Activated naive CD8-positive, alpha-beta T cell treated with anti-CD3 and anti-CD28 coated beads, Interleukin-2, amount 10 ng/mL, durations not matched to agents 7 days and 5 days (primary cell): ENCODE data around the gene IL1RAPL2. TPM values are rescaled to one million over a fixed set of nuclear protein-coding genes. Genes with fewer than 3 reads are reported as not detected.
A peak's percentile ranks its signal among the peaks of the same experiment; 100 is the strongest.

Experiments used
- ATAC-seq: fragments of 150-1000 bp; cut with Tn5 transposase; one replicate; pipeline ENCODE4 v1.10.0; 2021; ENCODE audit warnings: low read depth, moderate library complexity
- POLR2A ChIA-PET: fragments of 350-600 bp; sonication (Branson Sonifier 250); formaldehyde crosslinking; loops from one replicate; lab custom pipeline; 2021; ENCODE audit warnings: antibody characterized with exemption; lab: Charles Lee
- DNase-seq: peaks from one replicate; pipeline ENCODE4 v3.0.0; 2021
- H3K27ac Mint-ChIP-seq: one replicate; pipeline ENCODE4 v1.8.0; 2022; ENCODE audit warnings: mild to moderate bottlenecking, mixed read lengths
- H3K27me3 Mint-ChIP-seq: one replicate; pipeline ENCODE4 v1.8.0; 2022; ENCODE audit warnings: mild to moderate bottlenecking, moderate library complexity, mixed read lengths
- H3K36me3 Mint-ChIP-seq: one replicate; pipeline ENCODE4 v1.8.0; 2021; ENCODE audit warnings: mild to moderate bottlenecking, mixed read lengths
- H3K4me1 Mint-ChIP-seq: one replicate; pipeline ENCODE4 v1.8.0; 2021; ENCODE audit warnings: mixed read lengths
- H3K4me3 Mint-ChIP-seq: one replicate; pipeline ENCODE4 v1.8.0; 2022; ENCODE audit warnings: mild to moderate bottlenecking, moderate library complexity, mixed read lengths
- H3K9me3 Mint-ChIP-seq: one replicate; pipeline ENCODE4 v1.8.0; 2021; ENCODE audit warnings: mixed read lengths
- total RNA-seq, 2 experiments: library from RNA; stranded (reverse); gene quantifications; one replicate each; pipeline ENCODE4 v1.2.3, GENCODE V29; 2021

The IL1RAPL2 gene
- total RNA-seq, 2 experiments from 2014 or later, result not detected

GRCh38 chrX:104922206-104922621 lies 356.2 kb downstream of the IL1RAPL2 start:
- no peaks in the 10 kb centered on the region for H3K4me1 Mint-ChIP-seq
- no peaks in the 10 kb centered on the region for H3K9me3 Mint-ChIP-seq
- DNase-seq (peak; percentile 44), ATAC-seq (peak; percentile 90)
- POLR2A ChIA-PET, result no interaction called here
- no peak overlapping the region for H3K4me3 Mint-ChIP-seq
- peaks cover 4% of the 10 kb centered on the region for H3K27me3 Mint-ChIP-seq
- no peak overlapping the region for H3K27ac Mint-ChIP-seq
- H3K36me3 Mint-ChIP-seq, result no peaks in the 10 kb centered on the region

- no peak for ATAC-seq
- Mint-ChIP-seq H3K36me3 (no peaks in the 10 kb centered on the region), H3K27me3 (peaks cover 4% of the 10 kb centered on the region), H3K4me1 (no peaks in the 10 kb centered on the region), H3K27ac (no peak overlapping the region), H3K9me3 (no peaks in the 10 kb centered on the region), H3K4me3 (no peak overlapping the region)
- POLR2A ChIA-PET, result no interaction called here
- DNase-seq, result no peak
These were observed 363.3 kb downstream of the IL1RAPL2 start for GRCh38 chrX:104929324-104929723.

- H3K27ac Mint-ChIP-seq, result no peak overlapping the region
- H3K36me3 Mint-ChIP-seq, result no peaks in the 10 kb centered on the region
- no peaks in the 10 kb centered on the region for H3K27me3 Mint-ChIP-seq
- H3K9me3 Mint-ChIP-seq, result no peaks in the 10 kb centered on the region
- H3K4me1 Mint-ChIP-seq, result no peaks in the 10 kb centered on the region
- no peak for DNase-seq
- ATAC-seq, result no peak
- no peak overlapping the region for H3K4me3 Mint-ChIP-seq
- POLR2A ChIA-PET, result no interaction called here
These were observed 369.6 kb downstream of the IL1RAPL2 start for GRCh38 chrX:104935581-104935980.

GRCh38 chrX:104953251-104953650 lies 387.3 kb downstream of the IL1RAPL2 start:
- Mint-ChIP-seq H3K27ac (no peak overlapping the region), H3K27me3 (no peaks in the 10 kb centered on the region), H3K36me3 (no peaks in the 10 kb centered on the region), H3K4me3 (no peak overlapping the region), H3K9me3 (no peaks in the 10 kb centered on the region), H3K4me1 (no peaks in the 10 kb centered on the region)
- no peak for ATAC-seq
- POLR2A ChIA-PET, result no interaction called here
- no peak for DNase-seq

GRCh38 chrX:104961926-104962325 lies 395.9 kb downstream of the IL1RAPL2 start:
- Mint-ChIP-seq H3K27ac (no peak overlapping the region), H3K4me1 (no peaks in the 10 kb centered on the region), H3K27me3 (no peaks in the 10 kb centered on the region), H3K36me3 (no peaks in the 10 kb centered on the region), H3K4me3 (no peak overlapping the region), H3K9me3 (no peaks in the 10 kb centered on the region)
- no peak for ATAC-seq
- DNase-seq, result no peak
- POLR2A ChIA-PET, result no interaction called here

- H3K36me3 Mint-ChIP-seq, result no peaks in the 10 kb centered on the region
- H3K27me3 Mint-ChIP-seq, result no peaks in the 10 kb centered on the region
- no peak overlapping the region for H3K27ac Mint-ChIP-seq
- H3K9me3 Mint-ChIP-seq, result no peaks in the 10 kb centered on the region
- H3K4me3 Mint-ChIP-seq, result no peak overlapping the region
- ATAC-seq, result no peak
- H3K4me1 Mint-ChIP-seq, result no peaks in the 10 kb centered on the region
- DNase-seq, result no peak
- POLR2A ChIA-PET, result no interaction called here
These were observed 402.2 kb downstream of the IL1RAPL2 start for GRCh38 chrX:104968241-104968640.

GRCh38 chrX:104972737-104973136 lies 406.7 kb downstream of the IL1RAPL2 start:
- Mint-ChIP-seq H3K36me3 (no peaks in the 10 kb centered on the region), H3K4me3 (no peak overlapping the region), H3K27ac (no peak overlapping the region), H3K4me1 (no peaks in the 10 kb centered on the region), H3K27me3 (no peaks in the 10 kb centered on the region), H3K9me3 (no peaks in the 10 kb centered on the region)
- POLR2A ChIA-PET, result no interaction called here
- DNase-seq (no peak), ATAC-seq (no peak)

- Mint-ChIP-seq H3K27ac (no peak overlapping the region), H3K27me3 (peaks cover 2% of the 10 kb centered on the region), H3K9me3 (no peaks in the 10 kb centered on the region), H3K36me3 (no peaks in the 10 kb centered on the region), H3K4me3 (no peak overlapping the region), H3K4me1 (no peaks in the 10 kb centered on the region)
- ATAC-seq (no peak), DNase-seq (no peak)
- POLR2A ChIA-PET, result no interaction called here
These were observed 421.1 kb downstream of the IL1RAPL2 start for GRCh38 chrX:104987063-104987462.

- no peaks in the 10 kb centered on the region for H3K9me3 Mint-ChIP-seq
- no peaks in the 10 kb centered on the region for H3K4me1 Mint-ChIP-seq
- DNase-seq, result no peak
- ATAC-seq, result no peak
- POLR2A ChIA-PET, result no interaction called here
- no peaks in the 10 kb centered on the region for H3K36me3 Mint-ChIP-seq
- H3K27me3 Mint-ChIP-seq, result peaks cover 2% of the 10 kb centered on the region
- no peak overlapping the region for H3K27ac Mint-ChIP-seq
- H3K4me3 Mint-ChIP-seq, result no peak overlapping the region
These were observed 422.0 kb downstream of the IL1RAPL2 start for GRCh38 chrX:104988038-104988437.

GRCh38 chrX:104995546-104995945 lies 429.5 kb downstream of the IL1RAPL2 start:
- POLR2A ChIA-PET, result no interaction called here
- Mint-ChIP-seq H3K27me3 (peaks cover 2% of the 10 kb centered on the region), H3K27ac (no peak overlapping the region), H3K4me3 (no peak overlapping the region), H3K4me1 (no peaks in the 10 kb centered on the region), H3K36me3 (no peaks in the 10 kb centered on the region), H3K9me3 (no peaks in the 10 kb centered on the region)
- no peak for ATAC-seq
- no peak for DNase-seq

GRCh38 chrX:105006103-105006502 lies 440.1 kb downstream of the IL1RAPL2 start:
- no peaks in the 10 kb centered on the region for H3K4me1 Mint-ChIP-seq
- DNase-seq, result no peak
- no peak for ATAC-seq
- POLR2A ChIA-PET, result no interaction called here
- no peak overlapping the region for H3K27ac Mint-ChIP-seq
- H3K9me3 Mint-ChIP-seq, result no peaks in the 10 kb centered on the region
- no peaks in the 10 kb centered on the region for H3K36me3 Mint-ChIP-seq
- H3K27me3 Mint-ChIP-seq, result no peaks in the 10 kb centered on the region
- no peak overlapping the region for H3K4me3 Mint-ChIP-seq

- Mint-ChIP-seq H3K4me3 (no peak overlapping the region), H3K9me3 (no peaks in the 10 kb centered on the region), H3K27me3 (no peaks in the 10 kb centered on the region), H3K36me3 (no peaks in the 10 kb centered on the region), H3K27ac (no peak overlapping the region), H3K4me1 (no peaks in the 10 kb centered on the region)
- ATAC-seq (no peak), DNase-seq (no peak)
- POLR2A ChIA-PET, result no interaction called here
These were observed 441.0 kb downstream of the IL1RAPL2 start for GRCh38 chrX:105006996-105007395.

- DNase-seq (no peak), ATAC-seq (no peak)
- Mint-ChIP-seq H3K27ac (no peak overlapping the region), H3K4me1 (no peaks in the 10 kb centered on the region), H3K36me3 (no peaks in the 10 kb centered on the region), H3K4me3 (no peak overlapping the region), H3K9me3 (no peaks in the 10 kb centered on the region), H3K27me3 (no peaks in the 10 kb centered on the region)
- POLR2A ChIA-PET, result no interaction called here
These were observed 447.7 kb downstream of the IL1RAPL2 start for GRCh38 chrX:105013719-105014118.

GRCh38 chrX:105017641-105018040 lies 451.6 kb downstream of the IL1RAPL2 start:
- H3K4me3 Mint-ChIP-seq, result no peak overlapping the region
- no peaks in the 10 kb centered on the region for H3K4me1 Mint-ChIP-seq
- H3K9me3 Mint-ChIP-seq, result no peaks in the 10 kb centered on the region
- H3K27me3 Mint-ChIP-seq, result no peaks in the 10 kb centered on the region
- POLR2A ChIA-PET, result no interaction called here
- ATAC-seq (no peak), DNase-seq (no peak)
- no peak overlapping the region for H3K27ac Mint-ChIP-seq
- H3K36me3 Mint-ChIP-seq, result no peaks in the 10 kb centered on the region

- POLR2A ChIA-PET, result no interaction called here
- Mint-ChIP-seq H3K36me3 (no peaks in the 10 kb centered on the region), H3K4me1 (no peaks in the 10 kb centered on the region), H3K4me3 (no peak overlapping the region), H3K9me3 (no peaks in the 10 kb centered on the region), H3K27ac (no peak overlapping the region), H3K27me3 (no peaks in the 10 kb centered on the region)
- DNase-seq (no peak), ATAC-seq (no peak)
These were observed 452.9 kb downstream of the IL1RAPL2 start for GRCh38 chrX:105018865-105019264.
